GM12873 (cell line): ENCODE measurements around the gene TTLL12.

Experiments
- TF ChIP-seq, protein P1 (sequence below): IDR thresholded peaks from 2 replicates; pipeline ENCODE4 v1.5.1; 2012; ENCODE audit warnings: low read depth, mild to moderate bottlenecking, moderate library complexity, low read length, control low read depth; ENCODE audit not compliant: insufficient read depth; ENCODE audit errors: missing control alignments

TTLL12 gene

GRCh38 chr22:43202326-43202725, 15.4 kb upstream of the TTLL12 start:
- TF ChIP-seq, protein P1, sequence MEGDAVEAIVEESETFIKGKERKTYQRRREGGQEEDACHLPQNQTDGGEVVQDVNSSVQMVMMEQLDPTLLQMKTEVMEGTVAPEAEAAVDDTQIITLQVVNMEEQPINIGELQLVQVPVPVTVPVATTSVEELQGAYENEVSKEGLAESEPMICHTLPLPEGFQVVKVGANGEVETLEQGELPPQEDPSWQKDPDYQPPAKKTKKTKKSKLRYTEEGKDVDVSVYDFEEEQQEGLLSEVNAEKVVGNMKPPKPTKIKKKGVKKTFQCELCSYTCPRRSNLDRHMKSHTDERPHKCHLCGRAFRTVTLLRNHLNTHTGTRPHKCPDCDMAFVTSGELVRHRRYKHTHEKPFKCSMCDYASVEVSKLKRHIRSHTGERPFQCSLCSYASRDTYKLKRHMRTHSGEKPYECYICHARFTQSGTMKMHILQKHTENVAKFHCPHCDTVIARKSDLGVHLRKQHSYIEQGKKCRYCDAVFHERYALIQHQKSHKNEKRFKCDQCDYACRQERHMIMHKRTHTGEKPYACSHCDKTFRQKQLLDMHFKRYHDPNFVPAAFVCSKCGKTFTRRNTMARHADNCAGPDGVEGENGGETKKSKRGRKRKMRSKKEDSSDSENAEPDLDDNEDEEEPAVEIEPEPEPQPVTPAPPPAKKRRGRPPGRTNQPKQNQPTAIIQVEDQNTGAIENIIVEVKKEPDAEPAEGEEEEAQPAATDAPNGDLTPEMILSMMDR, result no peak

DNA sequence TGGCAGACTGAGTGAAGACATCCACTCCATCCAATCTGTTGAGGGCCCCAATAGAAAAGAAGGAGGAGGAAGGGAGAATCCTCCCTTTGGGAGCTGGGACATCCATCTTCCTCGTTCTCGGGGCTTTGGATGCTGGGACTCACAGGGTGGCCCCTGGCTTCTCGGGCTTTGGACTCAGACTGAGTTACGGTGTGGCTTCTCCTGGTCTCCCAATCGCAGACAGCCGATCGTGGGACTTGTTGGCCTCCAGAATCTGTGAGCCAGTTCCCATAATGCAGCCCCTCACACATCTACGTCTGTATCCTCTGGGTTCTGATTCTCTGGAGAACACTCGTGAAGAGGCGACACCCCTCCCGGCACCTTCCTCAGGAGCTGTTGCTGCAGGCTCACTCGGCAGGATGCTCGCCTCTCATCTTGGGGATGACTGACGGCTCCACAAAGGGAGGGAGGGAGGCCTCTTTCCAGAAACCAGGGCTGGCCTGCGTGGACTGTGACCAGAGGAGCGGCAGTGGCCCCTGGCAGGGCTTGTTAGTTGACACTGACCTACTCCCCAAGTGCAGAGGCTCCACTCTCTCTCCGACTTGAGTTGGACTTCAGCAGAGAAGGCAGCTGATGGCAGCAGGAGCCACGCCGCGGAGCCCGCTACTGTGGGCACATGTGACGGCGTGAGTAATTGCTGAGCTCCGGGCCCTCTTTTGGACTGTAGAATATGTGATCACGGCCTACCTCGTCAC, 14.7 kb upstream of the TTLL12 start:
- TF ChIP-seq, protein P1, result no peak

DNA sequence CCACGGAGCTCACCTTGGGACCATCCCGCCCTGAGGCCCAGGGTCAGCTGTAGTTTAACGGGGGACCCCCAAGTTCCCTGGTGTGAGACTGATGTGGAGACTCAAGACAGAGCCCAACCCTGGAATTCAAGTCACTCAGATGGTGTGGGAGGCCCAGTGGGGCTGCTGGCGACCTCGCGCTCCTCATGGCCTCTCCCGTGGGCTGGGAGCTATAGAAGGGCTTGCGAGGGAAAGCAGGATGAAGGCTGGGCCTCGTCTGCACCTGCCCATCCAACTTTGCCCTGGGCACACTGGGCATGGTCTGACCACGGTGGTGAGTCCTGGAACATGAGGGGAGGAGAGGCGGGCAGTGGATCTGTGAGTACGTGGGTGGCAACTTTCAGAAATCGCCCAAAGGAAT, 13.6 kb upstream of the TTLL12 start:
- TF ChIP-seq, protein P1, result no peak

DNA sequence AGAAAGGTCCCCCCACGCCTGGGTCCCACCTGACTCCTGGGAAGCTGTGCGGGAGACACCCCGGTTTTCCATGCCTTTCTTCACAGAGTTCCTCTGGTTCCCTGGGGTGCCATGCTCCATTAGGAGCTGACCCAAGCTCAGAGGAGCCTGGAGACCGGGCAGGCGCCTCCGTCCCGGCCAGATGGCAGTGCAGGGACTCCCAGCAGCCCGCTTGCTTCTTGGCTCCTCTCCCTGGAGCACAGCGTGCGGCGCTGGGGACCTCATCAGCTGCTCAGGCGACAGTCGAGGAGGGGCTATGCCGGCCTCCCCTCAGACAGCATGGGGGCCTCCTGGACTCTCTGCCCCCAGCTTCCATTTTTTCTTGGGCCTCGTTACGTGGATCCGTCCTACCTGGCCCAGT, 13.1 kb upstream of the TTLL12 start:
- TF ChIP-seq, protein P1, result no peak

DNA sequence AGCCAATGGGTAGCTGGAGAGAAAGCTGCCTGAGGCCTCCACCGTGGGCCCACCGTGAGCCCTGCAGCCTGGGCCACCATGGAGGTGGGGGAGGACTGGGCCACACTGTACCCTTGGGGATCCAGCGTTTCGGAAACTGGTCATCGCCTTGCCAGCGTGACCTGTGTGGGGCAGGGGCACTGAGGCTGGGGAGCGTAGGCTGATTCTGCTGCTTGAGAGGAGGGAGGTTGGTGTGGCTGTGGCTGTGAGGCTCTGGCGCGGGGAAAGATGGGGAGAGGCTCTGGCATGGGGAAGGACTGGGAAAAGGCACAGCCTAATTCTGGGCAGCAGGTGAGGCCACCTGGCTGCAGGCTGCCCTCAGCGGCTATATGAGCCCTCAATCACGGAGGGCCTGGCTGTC, 12.6 kb upstream of the TTLL12 start:
- TF ChIP-seq, protein P1, result no peak

- TF ChIP-seq, protein P1, result no peak
These were observed 12.0 kb upstream of the TTLL12 start for GRCh38 chr22:43198936-43199335.

GRCh38 chr22:43198126-43198525, 11.2 kb upstream of the TTLL12 start:
- TF ChIP-seq, protein P1, result no peak
